ENCODE data around the gene MATN3. TPM values are rescaled to one million over a fixed set of nuclear protein-coding genes. Genes with fewer than 3 reads are reported as not detected.

MATN3 gene
- polyA plus RNA-seq, 1 donor (not counting 4 experiments of a cell fraction or from before 2014, with no cell fraction given): 1.4 TPM

GRCh38 chr2:20027260-20027677 lies 14.8 kb upstream of the MATN3 start:
- Histone ChIP-seq H3K27ac (ENCODE audit: control insufficient read depth, insufficient read depth, low read length) (no peak overlapping the region), H3K36me3 (ENCODE audit: control insufficient read depth in 2 of 2, extremely low read depth in 1 of 2, insufficient read depth in 2 of 2, low read length in 2 of 2) (peaks cover 0 to 7% of the 10 kb centered on the region in 2 experiments), H2AFZ (ENCODE audit: control insufficient read depth, low read length) (no peak overlapping the region), H3K27me3 (ENCODE audit: control insufficient read depth, extremely low read depth, insufficient read depth, low read length) (no peaks in the 10 kb centered on the region), H3K79me2 (ENCODE audit: control insufficient read depth, insufficient read depth, low read length) (no peaks in the 10 kb centered on the region), H3K4me3 (ENCODE audit: control insufficient read depth in 2 of 3, extremely low read depth in 1 of 3, insufficient read depth in 2 of 3, low read depth in 1 of 3, low read length in 3 of 3) (no peak overlapping the region), H3K9me1 (ENCODE audit: control insufficient read depth, extremely low read depth, insufficient read depth, low read length) (no peaks in the 10 kb centered on the region), H4K20me1 (ENCODE audit: control insufficient read depth, extremely low read depth, insufficient read depth, low read length) (no peaks in the 10 kb centered on the region), H3K4me1 (ENCODE audit: control insufficient read depth, extremely low read depth, insufficient read depth, low read length) (no peaks in the 10 kb centered on the region), H3K9me3 (ENCODE audit: control insufficient read depth, low read depth, low read length) (no peaks in the 10 kb centered on the region), H3K9ac (ENCODE audit: control insufficient read depth, extremely low read depth, insufficient read depth, low read length) (no peak overlapping the region), H3K4me2 (ENCODE audit: control insufficient read depth, extremely low read depth, insufficient read depth, low read depth, low read length) (no peak overlapping the region)
- no peak for TF ChIP-seq EZH2 (IDR thresholded peaks at IDR 0.05; ENCODE audit: low read length)
- TF ChIP-seq, protein P1, sequence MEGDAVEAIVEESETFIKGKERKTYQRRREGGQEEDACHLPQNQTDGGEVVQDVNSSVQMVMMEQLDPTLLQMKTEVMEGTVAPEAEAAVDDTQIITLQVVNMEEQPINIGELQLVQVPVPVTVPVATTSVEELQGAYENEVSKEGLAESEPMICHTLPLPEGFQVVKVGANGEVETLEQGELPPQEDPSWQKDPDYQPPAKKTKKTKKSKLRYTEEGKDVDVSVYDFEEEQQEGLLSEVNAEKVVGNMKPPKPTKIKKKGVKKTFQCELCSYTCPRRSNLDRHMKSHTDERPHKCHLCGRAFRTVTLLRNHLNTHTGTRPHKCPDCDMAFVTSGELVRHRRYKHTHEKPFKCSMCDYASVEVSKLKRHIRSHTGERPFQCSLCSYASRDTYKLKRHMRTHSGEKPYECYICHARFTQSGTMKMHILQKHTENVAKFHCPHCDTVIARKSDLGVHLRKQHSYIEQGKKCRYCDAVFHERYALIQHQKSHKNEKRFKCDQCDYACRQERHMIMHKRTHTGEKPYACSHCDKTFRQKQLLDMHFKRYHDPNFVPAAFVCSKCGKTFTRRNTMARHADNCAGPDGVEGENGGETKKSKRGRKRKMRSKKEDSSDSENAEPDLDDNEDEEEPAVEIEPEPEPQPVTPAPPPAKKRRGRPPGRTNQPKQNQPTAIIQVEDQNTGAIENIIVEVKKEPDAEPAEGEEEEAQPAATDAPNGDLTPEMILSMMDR (optimal IDR thresholded peaks at IDR 0.05 in 1 of 3, IDR thresholded peaks at IDR 0.05 in 1 of 3, conservative IDR thresholded peaks at IDR 0.05 in 1 of 3; ENCODE audit: extremely low read depth in 1 of 3, insufficient read depth in 2 of 3, low read length in 3 of 3): no peak
- DNase-seq (ENCODE audit: low read depth, low spot score): no peak
- FAIRE-seq: no peak
- dilution Hi-C loops (cut with MboI; ENCODE audit: extremely low pct_ligation_motif_present, low sequenced_read_pairs): no loop called here

- Histone ChIP-seq H3K4me1 (ENCODE audit: control insufficient read depth, extremely low read depth, insufficient read depth, low read length) (no peaks in the 10 kb centered on the region), H3K36me3 (ENCODE audit: control insufficient read depth in 2 of 2, extremely low read depth in 1 of 2, insufficient read depth in 2 of 2, low read length in 2 of 2) (peaks cover 0 to 2% of the 10 kb centered on the region in 2 experiments), H3K9ac (ENCODE audit: control insufficient read depth, extremely low read depth, insufficient read depth, low read length) (no peak overlapping the region), H3K9me1 (ENCODE audit: control insufficient read depth, extremely low read depth, insufficient read depth, low read length) (no peaks in the 10 kb centered on the region), H3K27me3 (ENCODE audit: control insufficient read depth, extremely low read depth, insufficient read depth, low read length) (no peaks in the 10 kb centered on the region), H3K4me3 (ENCODE audit: control insufficient read depth in 2 of 3, extremely low read depth in 1 of 3, insufficient read depth in 2 of 3, low read depth in 1 of 3, low read length in 3 of 3) (no peak overlapping the region), H2AFZ (ENCODE audit: control insufficient read depth, low read length) (no peak overlapping the region), H3K4me2 (ENCODE audit: control insufficient read depth, extremely low read depth, insufficient read depth, low read depth, low read length) (no peak overlapping the region), H3K9me3 (ENCODE audit: control insufficient read depth, low read depth, low read length) (no peaks in the 10 kb centered on the region), H3K27ac (ENCODE audit: control insufficient read depth, insufficient read depth, low read length) (no peak overlapping the region), H4K20me1 (ENCODE audit: control insufficient read depth, extremely low read depth, insufficient read depth, low read length) (no peaks in the 10 kb centered on the region), H3K79me2 (ENCODE audit: control insufficient read depth, insufficient read depth, low read length) (no peaks in the 10 kb centered on the region)
- TF ChIP-seq, protein P1 (optimal IDR thresholded peaks at IDR 0.05 in 1 of 3, IDR thresholded peaks at IDR 0.05 in 1 of 3, conservative IDR thresholded peaks at IDR 0.05 in 1 of 3; ENCODE audit: extremely low read depth in 1 of 3, insufficient read depth in 2 of 3, low read length in 3 of 3): no peak
- no peak for TF ChIP-seq EZH2 (IDR thresholded peaks at IDR 0.05; ENCODE audit: low read length)
- dilution Hi-C loops (cut with MboI; ENCODE audit: extremely low pct_ligation_motif_present, low sequenced_read_pairs): no loop called here
- DNase-seq (ENCODE audit: low read depth, low spot score): no peak
- FAIRE-seq: no peak
These were observed 12.8 kb upstream of the MATN3 start for GRCh38 chr2:20025065-20025786.

Measured in keratinocyte (primary cell).